GM23338 (cell line): ENCODE results near the gene ZNRD2. TPM values are rescaled to one million over a fixed set of nuclear protein-coding genes. Genes with fewer than 3 reads are reported as not detected.

Experiments used
- ATAC-seq: fragments of 200-7000 bp; cut with Tn5 transposase; 3 replicates; pipeline ENCODE4 v1.9.1; 2020
- DNase-seq: peaks from one replicate; pipeline ENCODE4 v3.0.0-alpha.2; 2015; ENCODE audit warnings: low spot score
- H2AFZ ChIP-seq: fragments of 200-600 bp; sonication (generic); 2 replicates; pipeline ENCODE4 v1.8.0; 2016; ENCODE audit warnings: antibody characterized with exemption, mild to moderate bottlenecking, moderate library complexity
- H3F3A ChIP-seq: fragments of 200-600 bp; sonication (generic); replicated peaks from 2 replicates; pipeline ENCODE4 v1.8.0; 2017; ENCODE audit warnings: antibody characterized with exemption, mixed run types, low read depth
- H3K27ac ChIP-seq: fragments of 200-600 bp; sonication (generic); 2 replicates; pipeline ENCODE4 v1.6.1; 2016; ENCODE audit warnings: low read depth
- H3K27me3 ChIP-seq: fragments of 200-600 bp; sonication (generic); 2 replicates; pipeline ENCODE4 v1.8.0; 2016; ENCODE audit warnings: mild to moderate bottlenecking, mixed run types, moderate library complexity; ENCODE audit not compliant: insufficient read depth
- H3K36me3 ChIP-seq: fragments of 200-600 bp; sonication (generic); 2 replicates; pipeline ENCODE4 v1.8.0; 2016; ENCODE audit warnings: mild to moderate bottlenecking; ENCODE audit not compliant: insufficient read depth
- H3K4me1 ChIP-seq: fragments of 200-600 bp; sonication (generic); 2 replicates; pipeline ENCODE4 v1.8.0; 2016; ENCODE audit warnings: mild to moderate bottlenecking, moderate library complexity; ENCODE audit not compliant: insufficient read depth
- H3K4me2 ChIP-seq: fragments of 200-600 bp; sonication (generic); 2 replicates; pipeline ENCODE4 v1.7.1; 2017; ENCODE audit warnings: mixed run types
- H3K4me3 ChIP-seq: fragments of 200-600 bp; sonication (generic); 2 replicates; pipeline ENCODE4 v1.6.1; 2016; ENCODE audit warnings: mixed run types
- H3K79me2 ChIP-seq: fragments of 200-600 bp; sonication (generic); replicated peaks from 2 replicates; pipeline ENCODE4 v1.8.0; 2017; ENCODE audit warnings: mild to moderate bottlenecking; ENCODE audit not compliant: insufficient read depth
- H3K9me2 ChIP-seq: fragments of 200-600 bp; sonication (generic); 2 replicates; pipeline ENCODE4 v1.8.0; 2017; ENCODE audit not compliant: insufficient read depth
- H4K20me1 ChIP-seq: fragments of 200-600 bp; sonication (generic); replicated peaks from 2 replicates; pipeline ENCODE4 v1.8.0; 2017; ENCODE audit warnings: mild to moderate bottlenecking; ENCODE audit not compliant: insufficient read depth
- H3K27ac Mint-ChIP-seq: 2 replicates; pipeline ENCODE4 v1.8.0; 2020; ENCODE audit warnings: inconsistent platforms, mild to moderate bottlenecking, moderate library complexity, mixed read lengths
- H3K27me3 Mint-ChIP-seq: 3 replicates; pipeline ENCODE4 v1.8.0; 2022; ENCODE audit warnings: low read depth, mild to moderate bottlenecking, moderate library complexity, mixed read lengths, inconsistent platforms; ENCODE audit not compliant: insufficient read depth, poor library complexity
- H3K36me3 Mint-ChIP-seq: 3 replicates; pipeline ENCODE4 v1.8.0; 2021; ENCODE audit warnings: low read depth, mild to moderate bottlenecking, inconsistent platforms, moderate library complexity, mixed read lengths
- H3K4me1 Mint-ChIP-seq: 3 replicates; pipeline ENCODE4 v1.8.0; 2020; ENCODE audit warnings: mild to moderate bottlenecking, inconsistent platforms, mixed read lengths
- H3K4me3 Mint-ChIP-seq: 3 replicates; pipeline ENCODE4 v1.8.0; 2021; ENCODE audit warnings: moderate library complexity, mild to moderate bottlenecking, inconsistent platforms, mixed read lengths
- H3K9me3 Mint-ChIP-seq: 3 replicates; pipeline ENCODE4 v1.8.0; 2020; ENCODE audit warnings: moderate library complexity, mild to moderate bottlenecking, inconsistent platforms, mixed read lengths
- CREB1 ChIP-seq: fragments of 250-450 bp; sonication (Bioruptor Pico); IDR thresholded peaks from 2 replicates; pipeline ENCODE4 v1.5.0; 2020; ENCODE audit warnings: low read depth, mild to moderate bottlenecking, moderate library complexity
- ETS1 ChIP-seq: IDR thresholded peaks from 2 replicates; pipeline ENCODE4 v1.6.1; 2016; ENCODE audit warnings: antibody characterized with exemption
- EZH2 ChIP-seq: fragments of 200-600 bp; sonication (generic); IDR thresholded peaks from one replicate; pipeline ENCODE4 v1.8.0; 2017; ENCODE audit warnings: antibody characterized with exemption, mild to moderate bottlenecking, low read depth; ENCODE audit not compliant: unreplicated experiment
- EZH2phosphoT487 ChIP-seq: fragments of 200-600 bp; sonication (generic); IDR thresholded peaks from one replicate; pipeline ENCODE4 v1.8.1; 2018; ENCODE audit warnings: antibody characterized with exemption; ENCODE audit not compliant: unreplicated experiment
- JUNB ChIP-seq: IDR thresholded peaks from one replicate; pipeline ENCODE4 v1.6.1; 2016; ENCODE audit warnings: antibody characterized with exemption; ENCODE audit not compliant: unreplicated experiment
- NANOG ChIP-seq: IDR thresholded peaks from 2 replicates; pipeline ENCODE4 v1.6.1; 2016; ENCODE audit warnings: antibody characterized with exemption, borderline replicate concordance
- POLR2AphosphoS5 ChIP-seq: IDR thresholded peaks from 2 replicates; pipeline ENCODE4 v1.6.1; 2016; ENCODE audit warnings: antibody characterized with exemption, low read depth
- REST ChIP-seq: IDR thresholded peaks from one replicate; pipeline ENCODE4 v1.6.1; 2018; ENCODE audit warnings: antibody characterized with exemption; ENCODE audit not compliant: unreplicated experiment
- STAT1 ChIP-seq: IDR thresholded peaks from one replicate; pipeline ENCODE4 v1.6.1; 2016; ENCODE audit warnings: antibody characterized with exemption; ENCODE audit not compliant: unreplicated experiment
- ZNF114 ChIP-seq: fragments of 250-450 bp; sonication (Bioruptor Pico); IDR thresholded peaks from 2 replicates; pipeline ENCODE4 v1.5.0; 2020; ENCODE audit warnings: mild to moderate bottlenecking, moderate library complexity
- ZNF331 ChIP-seq: fragments of 250-450 bp; sonication (Bioruptor Pico); IDR thresholded peaks from 2 replicates; pipeline ENCODE4 v1.5.0; 2020; ENCODE audit warnings: low read depth, mild to moderate bottlenecking, moderate library complexity
- ZNF462 ChIP-seq: fragments of 250-450 bp; sonication (Bioruptor Pico); IDR thresholded peaks from 2 replicates; pipeline ENCODE4 v1.5.0; 2020; ENCODE audit warnings: mild to moderate bottlenecking, moderate library complexity
- polyA plus RNA-seq: library from polyadenylated mRNA; unstranded; fragments of >200 nt; fragmentation: Nextera tagmentation; extraction: Ambion mirVana; gene quantifications from 2 replicates; pipeline ENCODE4 v1.2.1, GENCODE V29; 2016
- total RNA-seq: library from RNA; depleted of rRNA; stranded (reverse); fragments of >200 nt; shearing (Covaris generic); gene quantifications from 2 replicates; pipeline ENCODE4 v1.2.3, GENCODE V29; 2014

ZNRD2 gene
- total and polyA plus RNA-seq, 2 experiments from 2014 or later, result 78.6 to 148 TPM

GRCh38 chr11:65599216-65599954 is 29.1 kb downstream of the ZNRD2 start:
- DNase-seq (no peak), ATAC-seq (peak; percentile 53)
- peaks cover 2% of the 10 kb centered on the region; the same call in 1 of the 2 replicates for H3K27me3 ChIP-seq
- no peaks in the 10 kb centered on the region; the same call in 1 of the 2 replicates for H4K20me1 ChIP-seq
- H3K27ac Mint-ChIP-seq, result no peak overlapping the region
- H2AFZ ChIP-seq, result no peak overlapping the region
- H3K27ac ChIP-seq, result no peak overlapping the region
- no peak overlapping the region for H3K4me3 ChIP-seq
- peaks cover 16% of the 10 kb centered on the region; the same call in 2 of the 3 replicates for H3K36me3 Mint-ChIP-seq
- no peak overlapping the region for H3K4me2 ChIP-seq
- no peaks in the 10 kb centered on the region for H3K4me1 ChIP-seq
- H3K4me1 Mint-ChIP-seq, result no peaks in the 10 kb centered on the region; the same call in 2 of the 3 replicates
- no peaks in the 10 kb centered on the region for H3K9me2 ChIP-seq
- H3K27me3 Mint-ChIP-seq, result peaks cover 11% of the 10 kb centered on the region
- H3K4me3 Mint-ChIP-seq, result no peak overlapping the region; the same call in 2 of the 3 replicates
- no peaks in the 10 kb centered on the region; the same call in 1 of the 2 replicates for H3K36me3 ChIP-seq
- no peaks in the 10 kb centered on the region for H3K79me2 ChIP-seq
- H3K9me3 Mint-ChIP-seq, result no peaks in the 10 kb centered on the region; the same call in 2 of the 3 replicates
- TF ChIP-seq STAT1, result no peak
- no peak for TF ChIP-seq REST
- TF ChIP-seq EZH2, result no peak
- no peak for TF ChIP-seq NANOG
- no peak for TF ChIP-seq ZNF114 (CRISPR knock-in tag)
- TF ChIP-seq JUNB, result no peak
- TF ChIP-seq ZNF331, result no peak
- no peak for TF ChIP-seq ETS1
- TF ChIP-seq EZH2phosphoT487, result no peak
- no peak for TF ChIP-seq CREB1 (CRISPR knock-in tag)
- TF ChIP-seq ZNF462 (CRISPR knock-in tag), result no peak
- TF ChIP-seq POLR2AphosphoS5, result no peak
- H3F3A ChIP-seq, result 0 out of 2 replicates have a peak, but pooled peaks cover under 1% of the 10 kb centered on the region
